Raji (cell line): ENCODE results near the gene IFIH1.

Source experiments
- POLR2A ChIP-seq: IDR thresholded peaks from 2 replicates; pipeline ENCODE4 v1.6.1; 2011; ENCODE audit warnings: low read depth, low read length, control low read depth; ENCODE audit not compliant: insufficient read depth

The IFIH1 gene

DNA sequence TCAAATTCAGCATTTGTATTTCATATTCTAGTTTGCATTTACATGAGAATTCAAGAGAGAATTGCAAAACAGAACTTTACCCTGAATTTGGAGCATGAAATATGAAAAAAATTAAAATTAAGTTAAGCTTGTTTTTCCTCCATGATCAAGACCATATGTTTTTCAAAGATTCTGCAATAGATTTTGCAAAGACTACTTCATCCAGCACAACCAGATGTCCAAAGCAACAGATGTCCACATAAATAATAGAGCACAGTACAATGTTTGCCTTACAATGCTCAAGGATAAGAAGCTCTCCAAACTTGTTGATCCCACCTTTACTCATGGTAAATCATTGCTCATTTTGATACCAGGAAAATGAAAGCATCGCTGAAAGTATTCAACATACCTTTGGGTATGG lies 100.9 kb downstream of the IFIH1 start:
- no peak for TF ChIP-seq POLR2A
